ENCODE measurements around the gene SMIM32.

The SMIM32 gene

DNA sequence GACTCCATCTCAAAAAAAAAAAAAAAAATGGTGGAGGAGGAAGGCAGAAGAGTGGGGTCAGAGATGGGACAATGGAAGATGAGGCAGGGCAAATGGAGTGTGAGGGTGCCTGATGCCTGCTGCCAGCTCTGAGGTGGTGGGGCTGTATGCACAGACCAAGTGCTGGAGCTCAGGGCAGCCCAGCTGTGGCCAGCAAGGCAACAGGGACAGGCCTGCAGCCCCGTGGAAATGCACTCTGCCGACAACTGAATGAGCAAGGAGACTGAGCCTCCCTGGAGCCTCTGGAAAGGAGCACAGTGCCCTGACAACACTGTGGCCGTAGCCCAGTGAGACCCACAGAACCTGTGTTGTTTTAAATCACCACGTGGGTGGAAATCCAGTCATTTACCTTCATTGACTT lies 22.9 kb upstream of the SMIM32 start:
- no peak for DNase-seq (ENCODE audit: low spot score in 2 of 2)
- in situ Hi-C loops (cut with MboI; ENCODE audit: low sequenced_read_pairs) = no loop called here
- Histone ChIP-seq H3K4me3 (no peak overlapping the region), H3K27me3 (ENCODE audit: low read depth) (no peaks in the 10 kb centered on the region; the same call in 1 of the 2 replicates), H3K4me1 (no peaks in the 10 kb centered on the region), H3K36me3 (replicated peaks) (no peaks in the 10 kb centered on the region), H3K9me3 (no peaks in the 10 kb centered on the region)

- no peaks in the 10 kb centered on the region for H3K9me3 ChIP-seq
- no peak for DNase-seq (ENCODE audit: low spot score in 2 of 2)
- H3K27me3 ChIP-seq (ENCODE audit: low read depth) = no peaks in the 10 kb centered on the region; the same call in 1 of the 2 replicates
- in situ Hi-C loops (cut with MboI; ENCODE audit: low sequenced_read_pairs) = loop anchor here (5.0 kb wide), 1 partner anchor 327 kb away; no protein-coding TSS in a partner anchor
- H3K4me3 ChIP-seq = no peak overlapping the region
- no peaks in the 10 kb centered on the region for H3K36me3 ChIP-seq (replicated peaks)
- H3K4me1 ChIP-seq = no peaks in the 10 kb centered on the region
These were observed 21.0 kb upstream of the SMIM32 start for GRCh38 chr5:136213919-136214493.

DNA sequence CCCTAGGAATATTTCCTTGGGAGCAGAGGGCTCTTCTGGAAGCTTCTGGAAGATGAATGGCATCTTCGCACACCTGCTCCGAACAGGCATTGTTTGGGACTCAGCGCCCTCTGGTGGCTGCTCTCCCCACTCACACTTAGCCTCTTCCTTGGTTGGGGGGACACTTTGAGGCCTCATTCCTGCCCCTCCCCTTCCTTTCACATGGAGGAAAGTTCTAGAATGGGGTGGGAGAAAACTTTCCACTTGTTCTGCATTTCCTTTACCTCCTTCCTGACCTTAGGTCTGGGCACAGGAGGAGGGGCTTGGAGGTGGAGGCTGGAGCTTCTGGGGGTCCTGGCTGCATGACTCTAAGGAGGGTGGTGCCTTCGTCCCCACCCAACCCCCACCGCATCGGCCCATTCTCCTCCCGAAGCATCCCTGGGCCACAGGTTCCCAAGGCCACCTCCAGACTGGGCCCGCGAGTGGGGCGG lies 19.3 kb upstream of the SMIM32 start:
- H3K27me3 ChIP-seq (ENCODE audit: low read depth) = no peaks in the 10 kb centered on the region; the same call in 1 of the 2 replicates
- in situ Hi-C loops (cut with MboI; ENCODE audit: low sequenced_read_pairs) = loop anchor here (5.0 kb wide), 1 partner anchor 325 kb away; no protein-coding TSS in a partner anchor
- H3K4me1 ChIP-seq = no peaks in the 10 kb centered on the region
- DNase-seq (ENCODE audit: low spot score in 2 of 2) = peak; percentile 35 to 79
- H3K9me3 ChIP-seq = no peaks in the 10 kb centered on the region
- no peaks in the 10 kb centered on the region for H3K36me3 ChIP-seq (replicated peaks)
- H3K4me3 ChIP-seq = no peak overlapping the region

GRCh38 chr5:136211282-136212040 lies 18.5 kb upstream of the SMIM32 start:
- no peak for DNase-seq (ENCODE audit: low spot score in 2 of 2)
- Histone ChIP-seq H3K36me3 (replicated peaks) (no peaks in the 10 kb centered on the region), H3K4me3 (no peak overlapping the region), H3K9me3 (no peaks in the 10 kb centered on the region), H3K4me1 (no peaks in the 10 kb centered on the region), H3K27me3 (ENCODE audit: low read depth) (no peaks in the 10 kb centered on the region; the same call in 1 of the 2 replicates)
- in situ Hi-C loops (cut with MboI; ENCODE audit: low sequenced_read_pairs) = loop anchor here (5.0 kb wide), 1 partner anchor 324 kb away; no protein-coding TSS in a partner anchor

DNA sequence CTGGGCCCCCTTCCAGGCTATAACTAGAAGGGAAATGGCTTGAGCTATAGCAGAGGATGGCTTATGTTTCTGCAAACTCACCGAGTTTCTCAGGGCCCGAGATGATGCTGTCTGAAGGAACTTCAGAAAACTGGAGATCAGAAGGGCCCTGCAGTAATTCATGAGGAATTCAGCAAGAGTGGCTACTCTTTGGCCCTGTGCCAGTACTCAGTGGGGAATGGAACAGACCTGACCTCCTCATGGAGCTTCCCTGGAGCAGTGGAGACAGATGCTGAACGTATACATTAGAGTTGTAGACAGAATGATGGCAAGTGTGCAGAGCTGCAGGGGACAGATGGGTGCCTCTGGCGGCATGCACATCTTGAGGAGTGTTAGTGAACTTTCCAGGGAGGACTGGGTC lies 17.3 kb upstream of the SMIM32 start:
- DNase-seq (ENCODE audit: low spot score in 2 of 2) = peak in 1 of 2 experiments; percentile 14
- in situ Hi-C loops (cut with MboI; ENCODE audit: low sequenced_read_pairs) = loop anchor here (5.0 kb wide), 1 partner anchor 323 kb away; no protein-coding TSS in a partner anchor
- no peaks in the 10 kb centered on the region for H3K9me3 ChIP-seq
- H3K36me3 ChIP-seq (replicated peaks) = no peaks in the 10 kb centered on the region
- no peaks in the 10 kb centered on the region for H3K4me1 ChIP-seq
- H3K4me3 ChIP-seq = no peak overlapping the region
- no peaks in the 10 kb centered on the region; the same call in 1 of the 2 replicates for H3K27me3 ChIP-seq (ENCODE audit: low read depth)

- no peak for DNase-seq (ENCODE audit: low spot score in 2 of 2)
- H3K36me3 ChIP-seq (replicated peaks) = no peaks in the 10 kb centered on the region
- H3K4me3 ChIP-seq = no peak overlapping the region
- H3K4me1 ChIP-seq = no peaks in the 10 kb centered on the region
- no peaks in the 10 kb centered on the region; the same call in 1 of the 2 replicates for H3K27me3 ChIP-seq (ENCODE audit: low read depth)
- in situ Hi-C loops (cut with MboI; ENCODE audit: low sequenced_read_pairs) = no loop called here
- H3K9me3 ChIP-seq = no peaks in the 10 kb centered on the region
These were observed 16.5 kb upstream of the SMIM32 start for GRCh38 chr5:136209346-136209910.

GRCh38 chr5:136208916-136209315 lies 16.0 kb upstream of the SMIM32 start:
- no peak for DNase-seq (ENCODE audit: low spot score in 2 of 2)
- H3K27me3 ChIP-seq (ENCODE audit: low read depth) = no peaks in the 10 kb centered on the region; the same call in 1 of the 2 replicates
- H3K4me3 ChIP-seq = no peak overlapping the region
- H3K9me3 ChIP-seq = no peaks in the 10 kb centered on the region
- no peaks in the 10 kb centered on the region for H3K36me3 ChIP-seq (replicated peaks)
- no peaks in the 10 kb centered on the region for H3K4me1 ChIP-seq
- in situ Hi-C loops (cut with MboI; ENCODE audit: low sequenced_read_pairs) = no loop called here

GRCh38 chr5:136207631-136208030 lies 14.7 kb upstream of the SMIM32 start:
- H3K27me3 ChIP-seq (ENCODE audit: low read depth) = no peaks in the 10 kb centered on the region
- peaks cover 4% of the 10 kb centered on the region; the same call in 1 of the 2 replicates for H3K4me1 ChIP-seq
- in situ Hi-C loops (cut with MboI; ENCODE audit: low sequenced_read_pairs) = no loop called here
- no peak for DNase-seq (ENCODE audit: low spot score in 2 of 2)
- no peaks in the 10 kb centered on the region for H3K36me3 ChIP-seq (replicated peaks)
- no peak overlapping the region for H3K4me3 ChIP-seq
- no peaks in the 10 kb centered on the region for H3K9me3 ChIP-seq

DNA sequence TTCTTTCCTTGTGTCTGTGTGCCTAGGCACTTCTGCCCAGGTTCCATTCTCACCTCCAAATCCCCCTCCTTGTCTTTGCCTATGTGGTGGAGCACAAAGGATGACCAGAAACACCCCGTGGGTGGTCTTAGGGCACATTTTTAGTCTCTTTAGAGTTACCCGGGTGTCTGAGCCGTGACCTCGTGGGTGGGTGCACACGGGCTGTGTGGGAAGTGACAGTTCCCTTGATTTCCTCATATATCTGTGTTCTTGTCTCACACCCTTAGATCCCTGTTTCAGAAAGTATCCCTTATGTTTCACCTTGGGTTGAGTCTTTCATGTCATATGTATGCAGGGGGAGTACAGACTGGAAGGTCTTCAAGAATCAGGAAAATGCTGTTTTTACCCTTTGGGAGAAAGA lies 13.4 kb upstream of the SMIM32 start:
- Histone ChIP-seq H3K4me1 (peaks cover 7% of the 10 kb centered on the region), H3K4me3 (no peak overlapping the region), H3K9me3 (no peaks in the 10 kb centered on the region), H3K27me3 (ENCODE audit: low read depth) (no peaks in the 10 kb centered on the region), H3K36me3 (replicated peaks) (no peaks in the 10 kb centered on the region)
- in situ Hi-C loops (cut with MboI; ENCODE audit: low sequenced_read_pairs) = no loop called here
- DNase-seq (ENCODE audit: low spot score in 2 of 2) = no peak

- H3K27me3 ChIP-seq (ENCODE audit: low read depth) = no peaks in the 10 kb centered on the region
- no peaks in the 10 kb centered on the region for H3K9me3 ChIP-seq
- no peak for DNase-seq (ENCODE audit: low spot score in 2 of 2)
- in situ Hi-C loops (cut with MboI; ENCODE audit: low sequenced_read_pairs) = no loop called here
- H3K4me3 ChIP-seq = no peak overlapping the region
- peaks cover 7% of the 10 kb centered on the region for H3K4me1 ChIP-seq
- no peaks in the 10 kb centered on the region for H3K36me3 ChIP-seq (replicated peaks)
These were observed 13.0 kb upstream of the SMIM32 start for GRCh38 chr5:136205941-136206340.

- Histone ChIP-seq H3K36me3 (replicated peaks) (no peaks in the 10 kb centered on the region), H3K4me3 (no peak overlapping the region), H3K4me1 (peaks cover 7% of the 10 kb centered on the region), H3K27me3 (ENCODE audit: low read depth) (no peaks in the 10 kb centered on the region), H3K9me3 (no peaks in the 10 kb centered on the region)
- no peak for DNase-seq (ENCODE audit: low spot score in 2 of 2)
- in situ Hi-C loops (cut with MboI; ENCODE audit: low sequenced_read_pairs) = no loop called here
These were observed 12.2 kb upstream of the SMIM32 start for GRCh38 chr5:136205061-136205702.

GRCh38 chr5:136203303-136203922 lies 10.5 kb upstream of the SMIM32 start:
- no peak for DNase-seq (ENCODE audit: low spot score in 2 of 2)
- peaks cover 7% of the 10 kb centered on the region for H3K4me1 ChIP-seq
- H3K9me3 ChIP-seq = no peaks in the 10 kb centered on the region
- no peak overlapping the region for H3K4me3 ChIP-seq
- in situ Hi-C loops (cut with MboI; ENCODE audit: low sequenced_read_pairs) = no loop called here
- H3K27me3 ChIP-seq (ENCODE audit: low read depth) = no peaks in the 10 kb centered on the region
- no peaks in the 10 kb centered on the region for H3K36me3 ChIP-seq (replicated peaks)

DNA sequence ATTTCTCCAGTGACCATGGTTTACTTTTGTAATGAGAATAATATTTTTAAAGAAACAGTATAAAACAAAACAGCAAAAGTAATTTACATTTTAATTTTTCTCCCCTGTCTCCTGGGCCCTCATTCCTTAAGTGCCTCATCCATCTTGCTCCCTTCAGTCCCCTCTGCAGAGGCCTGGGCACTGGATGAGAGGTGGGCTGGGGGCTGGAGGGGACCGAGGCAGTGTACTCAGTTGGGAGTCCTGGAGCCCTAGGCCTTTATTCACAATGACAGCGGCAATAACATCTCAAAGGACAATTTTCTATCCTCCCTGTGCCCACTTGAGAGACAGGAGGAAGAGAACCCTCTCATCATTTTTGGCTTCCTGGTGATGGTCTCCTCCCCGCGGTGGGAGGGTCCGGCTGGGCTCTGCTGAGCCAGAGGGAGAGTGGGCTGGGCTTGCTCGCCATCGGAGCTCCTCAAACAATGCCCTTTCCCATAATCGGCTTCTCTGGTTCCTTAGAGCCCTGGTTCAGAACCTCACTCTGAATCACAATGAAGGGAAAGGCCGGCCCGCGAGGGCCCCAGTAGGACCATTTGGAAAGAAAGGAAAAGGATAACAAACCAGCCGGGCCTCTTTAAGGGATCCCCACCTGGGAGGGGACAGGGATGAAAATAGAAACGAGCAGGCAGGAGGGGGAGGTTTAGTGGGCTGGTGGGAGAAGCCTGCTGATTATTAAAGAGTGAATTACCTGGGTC lies 9.7 kb upstream of the SMIM32 start:
- H3K36me3 ChIP-seq (replicated peaks) = no peaks in the 10 kb centered on the region
- in situ Hi-C loops (cut with MboI; ENCODE audit: low sequenced_read_pairs) = no loop called here
- DNase-seq (ENCODE audit: low spot score in 2 of 2) = peak; percentile 66 to 75
- H3K4me3 ChIP-seq = no peak overlapping the region
- no peaks in the 10 kb centered on the region for H3K9me3 ChIP-seq
- H3K4me1 ChIP-seq = peaks cover 7% of the 10 kb centered on the region
- H3K27me3 ChIP-seq (ENCODE audit: low read depth) = no peaks in the 10 kb centered on the region
